Measurements from ENCODE around the gene TNFRSF19.
"Not testable (repeated sequence)": the region's sequence is repeated elsewhere in the genome, so short reads cannot be mapped to it uniquely, and the experiment has no call there.

Gene TNFRSF19

GRCh38 chr13:23570921-23571315 is 706 bp downstream of the TNFRSF19 start:
- no peak for DNase-seq (ENCODE audit: low read depth)

- no peak for DNase-seq (ENCODE audit: low read depth)
These were observed 1.2 kb downstream of the TNFRSF19 start for GRCh38 chr13:23571431-23571830.

- DNase-seq (ENCODE audit: low read depth), result no peak
These were observed 2.6 kb downstream of the TNFRSF19 start for GRCh38 chr13:23572836-23573235.

- no peak for DNase-seq (ENCODE audit: low read depth)
These were observed 4.4 kb downstream of the TNFRSF19 start for GRCh38 chr13:23574421-23575145.

GRCh38 chr13:23575632-23576031 is 5.4 kb downstream of the TNFRSF19 start:
- DNase-seq (ENCODE audit: low read depth), result no peak

GRCh38 chr13:23578411-23579071 is 8.3 kb downstream of the TNFRSF19 start:
- peak; percentile 62 for DNase-seq (ENCODE audit: low read depth)

GRCh38 chr13:23579072-23579895 is 9.1 kb downstream of the TNFRSF19 start:
- peak; percentile 91 for DNase-seq (ENCODE audit: low read depth)

- no peak for DNase-seq (ENCODE audit: low read depth)
These were observed 9.9 kb downstream of the TNFRSF19 start for GRCh38 chr13:23579896-23580683.

- DNase-seq (ENCODE audit: low read depth), result no peak
These were observed 10.5 kb downstream of the TNFRSF19 start for GRCh38 chr13:23580684-23581060.

GRCh38 chr13:23583491-23583890 is 13.3 kb downstream of the TNFRSF19 start:
- DNase-seq (ENCODE audit: low read depth), result no peak

GRCh38 chr13:23584275-23584674 is 14.1 kb downstream of the TNFRSF19 start:
- no peak for DNase-seq (ENCODE audit: low read depth)

- no peak for DNase-seq (ENCODE audit: low read depth)
These were observed 16.1 kb downstream of the TNFRSF19 start for GRCh38 chr13:23586336-23586735.

GRCh38 chr13:23588666-23589065 is 18.5 kb downstream of the TNFRSF19 start:
- DNase-seq (ENCODE audit: low read depth), result no peak

- DNase-seq (ENCODE audit: low read depth), result no peak
These were observed 22.4 kb downstream of the TNFRSF19 start for GRCh38 chr13:23592596-23592995.

- no peak for DNase-seq (ENCODE audit: low read depth)
These were observed 22.9 kb downstream of the TNFRSF19 start for GRCh38 chr13:23593148-23593547.

GRCh38 chr13:23594290-23594689 is 24.1 kb downstream of the TNFRSF19 start:
- not testable (repeated sequence) for DNase-seq (ENCODE audit: low read depth)

GRCh38 chr13:23598369-23598768 is 28.2 kb downstream of the TNFRSF19 start:
- no peak for DNase-seq (ENCODE audit: low read depth)

- no peak for DNase-seq (ENCODE audit: low read depth)
These were observed 29.1 kb downstream of the TNFRSF19 start for GRCh38 chr13:23599083-23599925.

GRCh38 chr13:23600100-23600499 is 29.9 kb downstream of the TNFRSF19 start:
- DNase-seq (ENCODE audit: low read depth), result no peak

GRCh38 chr13:23600534-23600933 is 30.3 kb downstream of the TNFRSF19 start:
- DNase-seq (ENCODE audit: low read depth), result no peak

GRCh38 chr13:23605831-23606230 is 35.6 kb downstream of the TNFRSF19 start:
- no peak for DNase-seq (ENCODE audit: low read depth)

All from activated T-cell treated with anti-CD3 and anti-CD28 coated beads for 24 hours (primary cell).